ENCODE measurements around the gene RDH14. TPM values are rescaled to one million over a fixed set of nuclear protein-coding genes. Genes with fewer than 3 reads are reported as not detected.

The RDH14 gene
- 30.6 TPM for polyA plus RNA-seq
- long read RNA-seq, donor 1, transcript RDH14-201 (2 exons, 1,587 nt): major isoform, 14 of 14 reads
- long read RNA-seq, donor 1, partial matches to known transcripts: 0 of 14 reads
- long read RNA-seq, donor 1, other reads (novel, unspliced or antisense): 0 of 14 reads
- long read RNA-seq, donor 2, transcript RDH14-201 (2 exons, 1,587 nt): major isoform, 24 of 24 reads
- long read RNA-seq, donor 2, partial matches to known transcripts: 0 of 24 reads
- long read RNA-seq, donor 2, other reads (novel, unspliced or antisense): 0 of 24 reads
- long read RNA-seq, donor 3: 0 reads
- long read RNA-seq, donor 4, partial matches to known transcripts: 0 of 4 reads
- long read RNA-seq, donor 4, other reads (novel, unspliced or antisense): 0 of 4 reads
- long read RNA-seq, donor 5, transcript RDH14-201 (2 exons, 1,587 nt): major isoform, 19 of 19 reads
- long read RNA-seq, donor 5, partial matches to known transcripts: 0 of 19 reads
- long read RNA-seq, donor 5, other reads (novel, unspliced or antisense): 0 of 19 reads
- long read RNA-seq, donor 6, transcript RDH14-201 (2 exons, 1,587 nt): major isoform, 20 of 20 reads
- long read RNA-seq, donor 6, partial matches to known transcripts: 0 of 20 reads
- long read RNA-seq, donor 6, other reads (novel, unspliced or antisense): 0 of 20 reads
- long read RNA-seq, donor 7, transcript RDH14-201 (2 exons, 1,587 nt): major isoform, 12 of 20 reads
- long read RNA-seq, donor 7, partial matches to known transcripts: 8 of 20 reads
- long read RNA-seq, donor 7, other reads (novel, unspliced or antisense): 0 of 20 reads
- long read RNA-seq, donor 8, transcript RDH14-201 (2 exons, 1,587 nt): major isoform, 25 of 34 reads
- long read RNA-seq, donor 8, partial matches to known transcripts: 9 of 34 reads
- long read RNA-seq, donor 8, other reads (novel, unspliced or antisense): 0 of 34 reads
- long read RNA-seq, donor 9, transcript RDH14-201 (2 exons, 1,587 nt): major isoform, 20 of 21 reads
- long read RNA-seq, donor 9, partial matches to known transcripts: 0 of 21 reads
- long read RNA-seq, donor 9, other reads (novel, unspliced or antisense): 0 of 21 reads
- long read RNA-seq, donor 10, transcript RDH14-201 (2 exons, 1,587 nt): major isoform, 26 of 26 reads
- long read RNA-seq, donor 10, partial matches to known transcripts: 0 of 26 reads
- long read RNA-seq, donor 10, other reads (novel, unspliced or antisense): 0 of 26 reads
- long read RNA-seq, donor 11, transcript RDH14-201 (2 exons, 1,587 nt): major isoform, 14 of 14 reads
- long read RNA-seq, donor 11, partial matches to known transcripts: 0 of 14 reads
- long read RNA-seq, donor 11, other reads (novel, unspliced or antisense): 0 of 14 reads

GRCh38 chr2:18560031-18560796 is at the start of gene RDH14:
RDH14 (minus strand) TSS chr2:18560653; CDS start chr2:18560572, 81 bp downstream.
- H3K4me3 ChIP-seq (ENCODE audit: low read length): peak within 1 kb of the TSS; percentile 55
- H3K9me3 ChIP-seq (ENCODE audit: control insufficient read depth, low read depth, low read length): no peaks in the 10 kb centered on the region
- no CpG with 5 or more reads among the region's 81 CpGs for WGBS (ENCODE audit: insufficient coverage, low lambda C conversion rate)
- H3K36me3 ChIP-seq (ENCODE audit: control insufficient read depth, insufficient read depth, low read length): peaks cover 9% of the 10 kb centered on the region
- H3K27ac ChIP-seq (ENCODE audit: low read length): peak within 1 kb of the TSS; percentile 89
- peak; percentile 96 to 98 for DNase-seq
- H3K27me3 ChIP-seq (ENCODE audit: control insufficient read depth, insufficient read depth, low read length): no peaks in the 10 kb centered on the region
- H3K4me1 ChIP-seq (ENCODE audit: control insufficient read depth, insufficient read depth, low read length): peaks cover 11% of the 10 kb centered on the region

- Histone ChIP-seq H3K27me3 (ENCODE audit: control insufficient read depth, insufficient read depth, low read length) (no peaks in the 10 kb centered on the region), H3K9me3 (ENCODE audit: control insufficient read depth, low read depth, low read length) (no peaks in the 10 kb centered on the region), H3K36me3 (ENCODE audit: control insufficient read depth, insufficient read depth, low read length) (no peaks in the 10 kb centered on the region), H3K4me1 (ENCODE audit: control insufficient read depth, insufficient read depth, low read length) (no peaks in the 10 kb centered on the region), H3K27ac (ENCODE audit: low read length) (no peak overlapping the region), H3K4me3 (ENCODE audit: low read length) (no peak overlapping the region)
- DNase-seq: no peak
- no CpG with 5 or more reads among the region's 1 CpG for WGBS (ENCODE audit: insufficient coverage, low lambda C conversion rate)
Measured at GRCh38 chr2:18610090-18610489, 49.6 kb upstream of the RDH14 start.

- Histone ChIP-seq H3K36me3 (ENCODE audit: control insufficient read depth, insufficient read depth, low read length) (no peaks in the 10 kb centered on the region), H3K9me3 (ENCODE audit: control insufficient read depth, low read depth, low read length) (no peaks in the 10 kb centered on the region), H3K27me3 (ENCODE audit: control insufficient read depth, insufficient read depth, low read length) (no peaks in the 10 kb centered on the region), H3K27ac (ENCODE audit: low read length) (no peak overlapping the region), H3K4me3 (ENCODE audit: low read length) (no peak overlapping the region), H3K4me1 (ENCODE audit: control insufficient read depth, insufficient read depth, low read length) (no peaks in the 10 kb centered on the region)
- no peak for DNase-seq
Measured at GRCh38 chr2:18605115-18605514, 44.7 kb upstream of the RDH14 start.

- DNase-seq: no peak
- Histone ChIP-seq H3K4me1 (ENCODE audit: control insufficient read depth, insufficient read depth, low read length) (no peaks in the 10 kb centered on the region), H3K4me3 (ENCODE audit: low read length) (no peak overlapping the region), H3K27me3 (ENCODE audit: control insufficient read depth, insufficient read depth, low read length) (no peaks in the 10 kb centered on the region), H3K36me3 (ENCODE audit: control insufficient read depth, insufficient read depth, low read length) (no peaks in the 10 kb centered on the region), H3K9me3 (ENCODE audit: control insufficient read depth, low read depth, low read length) (no peaks in the 10 kb centered on the region), H3K27ac (ENCODE audit: low read length) (no peak overlapping the region)
- 79% methylated on average over 2 of the region's 2 CpGs for WGBS (ENCODE audit: insufficient coverage, low lambda C conversion rate)
Measured at GRCh38 chr2:18604531-18604885, 44.1 kb upstream of the RDH14 start.

- 90% methylated on average over 2 of the region's 3 CpGs for WGBS (ENCODE audit: insufficient coverage, low lambda C conversion rate)
- DNase-seq: no peak
- Histone ChIP-seq H3K36me3 (ENCODE audit: control insufficient read depth, insufficient read depth, low read length) (no peaks in the 10 kb centered on the region), H3K4me1 (ENCODE audit: control insufficient read depth, insufficient read depth, low read length) (no peaks in the 10 kb centered on the region), H3K27ac (ENCODE audit: low read length) (no peak overlapping the region), H3K27me3 (ENCODE audit: control insufficient read depth, insufficient read depth, low read length) (no peaks in the 10 kb centered on the region), H3K4me3 (ENCODE audit: low read length) (no peak overlapping the region), H3K9me3 (ENCODE audit: control insufficient read depth, low read depth, low read length) (no peaks in the 10 kb centered on the region)
Measured at GRCh38 chr2:18603854-18604530, 43.5 kb upstream of the RDH14 start.

- 83% methylated on average over 1 of the region's 2 CpGs for WGBS (ENCODE audit: insufficient coverage, low lambda C conversion rate)
- Histone ChIP-seq H3K4me3 (ENCODE audit: low read length) (no peak overlapping the region), H3K27ac (ENCODE audit: low read length) (no peak overlapping the region), H3K4me1 (ENCODE audit: control insufficient read depth, insufficient read depth, low read length) (no peaks in the 10 kb centered on the region), H3K9me3 (ENCODE audit: control insufficient read depth, low read depth, low read length) (no peaks in the 10 kb centered on the region), H3K36me3 (ENCODE audit: control insufficient read depth, insufficient read depth, low read length) (no peaks in the 10 kb centered on the region), H3K27me3 (ENCODE audit: control insufficient read depth, insufficient read depth, low read length) (no peaks in the 10 kb centered on the region)
- no peak for DNase-seq
Measured at GRCh38 chr2:18602298-18602697, 41.8 kb upstream of the RDH14 start.

- Histone ChIP-seq H3K4me1 (ENCODE audit: control insufficient read depth, insufficient read depth, low read length) (no peaks in the 10 kb centered on the region), H3K9me3 (ENCODE audit: control insufficient read depth, low read depth, low read length) (no peaks in the 10 kb centered on the region), H3K27ac (ENCODE audit: low read length) (no peak overlapping the region), H3K27me3 (ENCODE audit: control insufficient read depth, insufficient read depth, low read length) (no peaks in the 10 kb centered on the region), H3K36me3 (ENCODE audit: control insufficient read depth, insufficient read depth, low read length) (no peaks in the 10 kb centered on the region), H3K4me3 (ENCODE audit: low read length) (no peak overlapping the region)
- WGBS (ENCODE audit: insufficient coverage, low lambda C conversion rate): no CpG with 5 or more reads among the region's 2 CpGs
- DNase-seq: no peak
Measured at GRCh38 chr2:18600255-18600613, 39.8 kb upstream of the RDH14 start.

GRCh38 chr2:18599509-18600254 is 39.2 kb upstream of the RDH14 start:
- Histone ChIP-seq H3K4me1 (ENCODE audit: control insufficient read depth, insufficient read depth, low read length) (no peaks in the 10 kb centered on the region), H3K4me3 (ENCODE audit: low read length) (no peak overlapping the region), H3K27me3 (ENCODE audit: control insufficient read depth, insufficient read depth, low read length) (no peaks in the 10 kb centered on the region), H3K36me3 (ENCODE audit: control insufficient read depth, insufficient read depth, low read length) (no peaks in the 10 kb centered on the region), H3K9me3 (ENCODE audit: control insufficient read depth, low read depth, low read length) (no peaks in the 10 kb centered on the region), H3K27ac (ENCODE audit: low read length) (no peak overlapping the region)
- WGBS (ENCODE audit: insufficient coverage, low lambda C conversion rate): 67% methylated on average over 1 of the region's 2 CpGs
- no peak for DNase-seq

Measured in large intestine (tissue), 12 donors.